HL-60 (cell line): ENCODE results near the gene ZNF77.
"Not testable (repeated sequence)": the region's sequence is repeated elsewhere in the genome, so short reads cannot be mapped to it uniquely, and the experiment has no call there.

Experiments used
- DNase-seq, 2 experiments: peaks; one replicate each; pipeline ENCODE4 v3.0.0-alpha.2; 2010 to 2020; ENCODE audit warnings: low read depth in 1 of 2, low spot score in 1 of 2
- H3K27ac ChIP-seq: fragments of 250-450 bp; sonication (Bioruptor Pico); replicated peaks from 2 replicates; pipeline ENCODE4 v1.5.1; 2020; ENCODE audit warnings: mild to moderate bottlenecking, moderate library complexity
- H3K27me3 ChIP-seq: fragments of 250-450 bp; sonication (Bioruptor Pico); 2 replicates; pipeline ENCODE4 v1.5.1; 2021; ENCODE audit warnings: mild to moderate bottlenecking, moderate library complexity; ENCODE audit not compliant: insufficient read depth, poor library complexity, severe bottlenecking
- H3K4me3 ChIP-seq: replicated peaks from 2 replicates; pipeline ENCODE4 v1.5.1; 2011; ENCODE audit warnings: mild to moderate bottlenecking, control low read depth, low read length; ENCODE audit not compliant: insufficient read depth
- GABPA ChIP-seq: IDR thresholded peaks from 2 replicates; pipeline ENCODE4 v1.6.1; 2012; ENCODE audit warnings: low read depth
- POLR2AphosphoS5 ChIP-seq: IDR thresholded peaks from 2 replicates; pipeline ENCODE4 v1.6.1; 2012; ENCODE audit warnings: low read depth
- SPI1 ChIP-seq: IDR thresholded peaks from 2 replicates; pipeline ENCODE4 v1.6.1; 2012; ENCODE audit warnings: low read depth, mild to moderate bottlenecking, borderline replicate concordance
- TF ChIP-seq, protein P1 (sequence below): IDR thresholded peaks from one replicate; pipeline ENCODE4 v1.5.1; 2011; ENCODE audit warnings: low read length, control low read depth, inconsistent platforms; ENCODE audit not compliant: insufficient read depth
- TF ChIP-seq, protein P2 (sequence below): IDR thresholded peaks from 2 replicates; pipeline ENCODE4 v1.6.1; 2012; ENCODE audit warnings: low read depth; ENCODE audit not compliant: insufficient replicate concordance

ZNF77 gene

DNA sequence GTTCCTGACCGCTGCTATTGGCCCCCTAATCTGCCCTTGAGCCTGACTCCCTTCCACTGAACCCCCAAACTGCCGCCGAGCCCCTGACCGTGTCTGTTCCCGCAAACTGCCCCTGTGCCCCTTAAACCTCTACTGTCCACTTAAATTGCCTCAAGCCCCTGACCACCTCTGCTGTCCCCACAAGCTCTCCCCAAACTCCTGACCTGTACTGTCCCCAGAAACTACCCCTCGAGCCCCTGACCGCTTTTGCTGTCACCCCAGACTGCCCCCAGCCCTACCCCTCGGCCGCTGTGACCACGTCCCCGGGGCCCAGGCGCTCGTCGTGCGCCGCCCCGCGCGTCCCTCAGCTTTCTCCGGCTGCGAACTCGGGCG, 382 bp downstream of the ZNF77 start:
- DNase-seq: no peak
- no peaks in the 10 kb centered on the region for H3K27me3 ChIP-seq
- TF ChIP-seq SPI1 (no peak), POLR2AphosphoS5 (no peak), GABPA (no peak)
- TF ChIP-seq, protein P1, sequence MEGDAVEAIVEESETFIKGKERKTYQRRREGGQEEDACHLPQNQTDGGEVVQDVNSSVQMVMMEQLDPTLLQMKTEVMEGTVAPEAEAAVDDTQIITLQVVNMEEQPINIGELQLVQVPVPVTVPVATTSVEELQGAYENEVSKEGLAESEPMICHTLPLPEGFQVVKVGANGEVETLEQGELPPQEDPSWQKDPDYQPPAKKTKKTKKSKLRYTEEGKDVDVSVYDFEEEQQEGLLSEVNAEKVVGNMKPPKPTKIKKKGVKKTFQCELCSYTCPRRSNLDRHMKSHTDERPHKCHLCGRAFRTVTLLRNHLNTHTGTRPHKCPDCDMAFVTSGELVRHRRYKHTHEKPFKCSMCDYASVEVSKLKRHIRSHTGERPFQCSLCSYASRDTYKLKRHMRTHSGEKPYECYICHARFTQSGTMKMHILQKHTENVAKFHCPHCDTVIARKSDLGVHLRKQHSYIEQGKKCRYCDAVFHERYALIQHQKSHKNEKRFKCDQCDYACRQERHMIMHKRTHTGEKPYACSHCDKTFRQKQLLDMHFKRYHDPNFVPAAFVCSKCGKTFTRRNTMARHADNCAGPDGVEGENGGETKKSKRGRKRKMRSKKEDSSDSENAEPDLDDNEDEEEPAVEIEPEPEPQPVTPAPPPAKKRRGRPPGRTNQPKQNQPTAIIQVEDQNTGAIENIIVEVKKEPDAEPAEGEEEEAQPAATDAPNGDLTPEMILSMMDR: no peak
- TF ChIP-seq, protein P2, sequence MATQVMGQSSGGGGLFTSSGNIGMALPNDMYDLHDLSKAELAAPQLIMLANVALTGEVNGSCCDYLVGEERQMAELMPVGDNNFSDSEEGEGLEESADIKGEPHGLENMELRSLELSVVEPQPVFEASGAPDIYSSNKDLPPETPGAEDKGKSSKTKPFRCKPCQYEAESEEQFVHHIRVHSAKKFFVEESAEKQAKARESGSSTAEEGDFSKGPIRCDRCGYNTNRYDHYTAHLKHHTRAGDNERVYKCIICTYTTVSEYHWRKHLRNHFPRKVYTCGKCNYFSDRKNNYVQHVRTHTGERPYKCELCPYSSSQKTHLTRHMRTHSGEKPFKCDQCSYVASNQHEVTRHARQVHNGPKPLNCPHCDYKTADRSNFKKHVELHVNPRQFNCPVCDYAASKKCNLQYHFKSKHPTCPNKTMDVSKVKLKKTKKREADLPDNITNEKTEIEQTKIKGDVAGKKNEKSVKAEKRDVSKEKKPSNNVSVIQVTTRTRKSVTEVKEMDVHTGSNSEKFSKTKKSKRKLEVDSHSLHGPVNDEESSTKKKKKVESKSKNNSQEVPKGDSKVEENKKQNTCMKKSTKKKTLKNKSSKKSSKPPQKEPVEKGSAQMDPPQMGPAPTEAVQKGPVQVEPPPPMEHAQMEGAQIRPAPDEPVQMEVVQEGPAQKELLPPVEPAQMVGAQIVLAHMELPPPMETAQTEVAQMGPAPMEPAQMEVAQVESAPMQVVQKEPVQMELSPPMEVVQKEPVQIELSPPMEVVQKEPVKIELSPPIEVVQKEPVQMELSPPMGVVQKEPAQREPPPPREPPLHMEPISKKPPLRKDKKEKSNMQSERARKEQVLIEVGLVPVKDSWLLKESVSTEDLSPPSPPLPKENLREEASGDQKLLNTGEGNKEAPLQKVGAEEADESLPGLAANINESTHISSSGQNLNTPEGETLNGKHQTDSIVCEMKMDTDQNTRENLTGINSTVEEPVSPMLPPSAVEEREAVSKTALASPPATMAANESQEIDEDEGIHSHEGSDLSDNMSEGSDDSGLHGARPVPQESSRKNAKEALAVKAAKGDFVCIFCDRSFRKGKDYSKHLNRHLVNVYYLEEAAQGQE: no peak
- peak overlapping the region; percentile 66 for H3K4me3 ChIP-seq
- peak overlapping the region; percentile 78 for H3K27ac ChIP-seq

DNA sequence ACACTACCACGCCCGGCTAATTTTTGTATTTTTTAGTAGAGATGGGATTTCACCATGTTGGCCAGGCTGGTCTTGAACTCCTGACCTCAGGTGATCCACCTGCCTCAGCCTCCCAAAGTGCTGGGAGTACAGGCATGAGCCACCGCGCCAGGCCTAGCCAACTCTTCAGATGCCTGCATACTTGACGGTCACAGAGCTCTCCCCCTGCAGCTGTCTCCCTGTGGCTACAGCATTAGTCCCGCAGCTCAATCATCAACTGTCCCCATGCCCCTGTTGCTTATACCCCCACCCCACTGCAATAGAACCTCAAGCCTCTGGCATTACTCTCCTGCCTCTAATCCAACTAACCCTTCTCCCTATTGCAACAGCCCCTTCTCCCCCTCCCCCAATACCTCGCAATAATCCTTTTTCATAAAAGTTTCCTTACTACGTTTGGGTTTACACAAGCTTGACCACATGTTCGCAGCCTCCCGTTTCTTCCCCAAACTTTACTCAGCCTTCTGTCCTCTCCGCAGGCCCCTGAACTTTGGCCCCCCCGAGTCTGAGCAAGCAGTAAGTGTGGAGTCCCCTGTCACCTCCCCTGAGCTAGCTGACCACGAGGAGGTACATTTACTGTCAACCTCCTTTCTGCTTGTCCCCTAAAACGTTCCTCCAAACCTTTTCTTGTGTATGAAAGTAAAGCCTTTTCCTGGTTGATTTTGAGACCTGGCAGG, 1.7 kb downstream of the ZNF77 start:
- DNase-seq: peak in 1 of 2 experiments; percentile 54
- Histone ChIP-seq H3K4me3 (no peak overlapping the region), H3K27me3 (no peaks in the 10 kb centered on the region), H3K27ac (peak overlapping the region; percentile 37)
- TF ChIP-seq, protein P1: no peak
- TF ChIP-seq, protein P2: no peak
- TF ChIP-seq GABPA (no peak), POLR2AphosphoS5 (no peak), SPI1 (no peak)

DNA sequence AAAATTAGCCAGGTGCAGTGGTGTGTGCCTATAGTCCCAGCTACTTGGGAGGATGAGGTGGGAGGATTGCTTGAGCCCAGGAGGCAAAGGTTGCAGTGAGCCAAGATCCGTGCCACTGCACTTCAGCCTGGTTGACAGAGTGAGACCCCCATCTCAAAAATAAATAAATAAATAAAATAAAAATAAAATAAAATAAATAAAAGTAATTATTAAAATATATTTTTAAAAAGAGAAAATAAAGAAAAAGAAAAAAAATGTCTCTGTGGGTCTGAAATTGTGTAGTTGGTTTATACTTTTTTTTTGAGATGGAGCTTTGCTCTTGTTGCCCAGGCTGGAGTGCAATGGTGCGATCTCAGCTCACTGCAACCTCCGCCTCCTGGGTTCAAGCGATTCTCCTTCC, 8.9 kb downstream of the ZNF77 start:
- H3K4me3 ChIP-seq, H3K27ac ChIP-seq, DNase-seq: not testable (repeated sequence)

DNA sequence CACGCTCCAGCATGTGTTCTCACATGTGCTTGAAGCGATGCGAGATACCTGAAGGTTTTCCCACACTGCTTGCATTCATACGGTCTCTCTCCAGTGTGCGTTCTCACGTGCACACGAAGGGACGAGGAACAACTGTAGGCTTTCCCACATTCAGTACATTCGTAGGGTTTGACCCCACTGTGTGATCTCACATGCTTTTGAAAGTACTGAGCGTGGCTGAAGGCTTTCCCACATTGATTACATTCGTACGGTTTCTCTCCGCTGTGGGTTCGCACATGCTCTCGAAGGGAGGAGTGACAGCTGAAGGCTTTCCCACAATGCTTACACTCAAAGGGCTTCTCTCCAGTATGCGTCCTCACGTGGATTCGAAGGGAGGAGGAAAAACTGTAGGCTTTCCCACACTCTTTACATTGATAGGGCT, 11.3 kb downstream of the ZNF77 start:
- no peak overlapping the region for H3K27ac ChIP-seq
- TF ChIP-seq, protein P2: no peak
- 0 out of 2 replicates have a peak, but pooled peaks have one; percentile 28 for TF ChIP-seq POLR2AphosphoS5
- no peaks in the 10 kb centered on the region for H3K27me3 ChIP-seq
- no peak overlapping the region for H3K4me3 ChIP-seq
- no peak for DNase-seq

More for the DNA sequence above, 8.9 kb downstream of the ZNF77 start:
- not testable (repeated sequence) for H3K27me3 ChIP-seq
